GM18907 (cell line): ENCODE data around the gene GPBP1L1.
"Not testable (repeated sequence)": the region's sequence is repeated elsewhere in the genome, so short reads cannot be mapped to it uniquely, and the experiment has no call there.

Source experiments
- ATAC-seq: cut with Tn5 transposase; IDR thresholded peaks from one replicate; pipeline ENCODE4 v1.9.1; 2021; ENCODE audit warnings: mild to moderate bottlenecking, moderate library complexity; ENCODE audit not compliant: unreplicated experiment

GPBP1L1 gene

DNA sequence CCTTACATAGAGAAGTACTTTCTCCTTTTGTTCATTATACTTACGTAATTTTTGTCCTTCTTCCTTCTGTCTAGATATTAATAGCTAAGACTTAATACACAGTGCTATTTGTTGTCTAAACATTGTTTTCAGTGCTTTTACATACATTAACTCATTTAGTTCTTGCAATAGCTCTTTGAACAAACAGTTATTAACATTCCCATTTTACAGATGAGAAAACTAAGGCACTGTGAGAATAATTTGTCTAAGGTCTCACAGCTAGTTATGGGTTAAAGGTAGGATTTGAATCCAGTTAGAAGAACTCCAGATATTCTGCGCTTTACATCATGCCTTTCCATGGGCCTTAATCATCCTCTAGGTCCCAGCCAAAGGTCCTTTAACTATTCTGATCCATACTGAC lies 82.1 kb downstream of the GPBP1L1 start:
- ATAC-seq: no peak

DNA sequence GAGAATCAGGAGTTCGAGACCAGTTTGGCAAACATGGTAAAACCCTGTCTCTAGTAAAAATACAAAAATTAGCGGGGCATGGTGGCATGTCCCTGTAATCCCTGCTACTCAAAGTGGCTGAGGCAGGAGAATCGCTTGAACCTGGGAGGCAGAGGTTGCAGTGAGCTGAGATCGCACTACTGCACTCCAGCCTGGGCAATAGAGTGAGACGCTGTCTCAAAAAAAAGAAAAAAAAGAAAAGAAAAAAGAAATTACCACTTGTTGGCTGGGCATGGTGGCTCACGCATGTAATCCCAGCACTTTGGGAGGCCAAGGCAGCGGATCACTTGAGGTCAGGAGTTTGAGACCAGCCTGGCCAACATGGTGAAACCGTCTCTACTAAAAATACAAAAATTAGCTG lies 89.6 kb downstream of the GPBP1L1 start:
- ATAC-seq: not testable (repeated sequence)

DNA sequence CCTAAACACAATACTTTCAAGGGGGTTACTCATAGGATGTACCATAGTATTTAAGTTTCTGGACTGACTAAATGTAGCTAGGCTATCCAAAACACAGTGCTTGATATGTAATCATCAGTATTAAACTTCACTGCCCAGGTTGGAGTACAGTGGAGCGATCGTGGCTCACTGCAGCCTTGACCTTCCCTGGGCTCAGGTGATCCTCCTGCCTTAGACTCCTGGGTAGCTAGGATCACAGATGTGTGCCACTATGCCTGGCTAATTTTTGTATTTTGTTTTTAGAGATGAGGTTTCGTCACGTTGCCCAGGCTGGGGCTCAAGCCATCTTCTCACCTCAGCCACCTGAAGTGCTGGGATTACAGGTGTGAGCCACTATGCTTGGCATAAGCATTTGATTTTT lies 91.9 kb downstream of the GPBP1L1 start:
- ATAC-seq: no peak

DNA sequence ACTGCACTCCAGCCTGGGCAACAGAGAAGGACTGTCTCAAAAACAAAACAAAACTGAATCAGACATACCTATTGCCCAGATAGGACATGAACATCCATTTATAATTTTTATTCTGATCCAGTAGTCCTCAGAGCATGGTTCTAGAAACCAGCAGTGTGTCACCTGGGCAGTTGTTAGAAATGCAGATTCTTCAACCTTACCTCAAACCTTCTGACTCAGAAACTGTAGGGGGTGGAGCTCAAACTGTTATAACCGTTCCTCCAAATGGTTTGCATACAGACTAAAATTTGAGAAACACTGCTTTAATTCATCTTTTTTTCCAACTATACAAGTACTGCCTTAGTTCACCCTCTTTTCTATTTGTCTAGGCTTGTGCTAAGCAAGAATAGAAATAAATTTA lies 96.5 kb downstream of the GPBP1L1 start:
- no peak for ATAC-seq

DNA sequence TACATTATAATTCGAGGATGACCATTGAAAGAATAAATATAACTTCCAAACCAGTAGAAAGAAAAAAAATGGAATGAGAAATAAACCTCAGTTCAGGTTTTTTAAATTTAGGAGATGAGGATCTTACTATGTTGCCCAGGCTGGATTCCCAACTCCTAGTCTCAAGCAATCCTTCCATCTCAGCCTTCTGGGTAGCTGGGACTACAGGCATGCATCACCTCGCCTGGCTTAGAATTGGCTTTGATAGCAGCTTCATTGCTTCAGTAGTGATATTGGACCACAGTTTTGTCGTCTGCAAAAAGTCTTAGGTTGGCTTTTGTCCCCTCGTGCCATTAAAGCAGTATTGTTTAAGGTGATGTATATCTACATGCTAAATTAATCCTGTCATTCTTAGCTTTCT lies 99.6 kb downstream of the GPBP1L1 start:
- no peak for ATAC-seq

DNA sequence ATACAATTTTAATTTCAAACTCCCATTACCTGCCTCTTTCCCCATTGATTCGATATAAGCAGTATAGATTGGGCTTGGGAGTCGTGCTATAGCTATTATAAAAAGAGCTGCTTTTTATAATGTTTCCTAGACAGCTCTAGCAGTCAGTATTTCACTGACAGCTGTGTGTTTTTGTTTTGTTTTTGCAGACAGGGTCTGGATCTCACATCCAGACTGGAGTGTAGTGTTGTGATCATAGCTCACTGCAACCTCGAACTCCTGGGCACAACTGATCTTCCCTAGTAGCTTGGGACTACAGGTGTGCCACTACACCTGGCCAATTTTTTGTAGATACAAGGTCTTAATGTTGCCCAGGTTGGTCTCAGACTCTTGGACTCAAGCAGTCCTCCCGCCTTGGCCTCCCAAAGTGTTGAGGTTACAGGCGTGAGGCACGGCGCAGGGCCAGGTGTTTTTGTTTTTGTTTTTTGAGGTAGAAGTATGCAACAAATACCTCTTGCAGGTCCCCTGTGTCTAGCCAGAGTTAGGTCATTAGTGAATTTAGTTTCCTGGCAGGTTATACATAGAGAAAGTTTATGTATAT lies 100.7 kb downstream of the GPBP1L1 start:
- ATAC-seq: no peak

DNA sequence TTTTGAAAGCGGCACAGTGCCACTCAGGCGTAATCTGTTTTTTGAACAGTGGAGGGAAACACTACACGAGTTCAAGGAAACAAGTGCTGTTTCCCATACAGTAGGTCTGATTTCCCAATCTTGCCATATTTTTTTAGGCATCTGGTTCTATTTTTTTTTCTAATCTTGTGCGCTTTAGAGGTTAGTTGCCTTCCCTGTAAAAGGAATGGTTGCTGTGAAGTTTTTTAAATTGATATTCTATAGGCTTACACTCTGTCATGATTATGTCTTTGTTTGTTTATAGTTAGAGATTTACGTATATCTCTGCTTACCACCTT lies 101.3 kb downstream of the GPBP1L1 start:
- no peak for ATAC-seq

DNA sequence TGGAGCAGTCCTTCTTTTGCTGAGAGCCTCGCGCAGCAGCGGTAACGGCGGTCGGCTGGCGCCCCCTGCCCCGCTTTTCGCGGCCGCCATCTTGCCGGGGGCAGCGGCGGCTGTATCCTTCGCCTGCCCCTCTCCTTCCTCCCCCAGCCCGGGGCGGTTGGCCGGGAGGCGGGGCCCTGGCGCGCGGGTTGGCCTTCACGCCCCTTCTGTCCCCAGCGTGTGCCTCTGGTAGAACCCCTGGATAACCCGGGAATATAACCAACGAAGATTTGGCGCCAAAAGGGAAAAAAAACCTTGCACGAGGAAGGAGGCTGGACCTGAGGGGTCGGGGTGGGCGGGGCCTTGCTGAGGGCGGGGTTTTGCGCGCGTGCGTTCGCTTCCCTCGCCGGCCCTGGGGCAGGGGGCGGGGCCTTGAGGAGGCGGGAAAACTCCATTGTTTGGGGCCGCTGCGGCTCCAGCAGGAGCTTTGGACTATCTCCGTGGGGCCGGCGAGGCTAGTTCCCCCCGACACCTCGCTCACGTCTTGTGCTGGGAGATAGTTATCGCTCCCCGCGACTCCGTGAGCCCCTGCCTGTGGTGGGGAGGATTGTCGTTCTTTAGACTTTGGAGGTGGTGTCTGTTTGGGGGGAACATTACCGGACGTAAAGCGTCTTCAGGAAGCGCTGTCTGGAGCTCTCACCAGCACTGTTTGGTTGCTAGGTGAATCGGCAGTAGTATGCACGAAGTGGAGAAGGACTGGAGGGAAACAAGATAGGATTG lies 101.8 kb downstream of the GPBP1L1 start:
- ATAC-seq: peak; percentile 41

DNA sequence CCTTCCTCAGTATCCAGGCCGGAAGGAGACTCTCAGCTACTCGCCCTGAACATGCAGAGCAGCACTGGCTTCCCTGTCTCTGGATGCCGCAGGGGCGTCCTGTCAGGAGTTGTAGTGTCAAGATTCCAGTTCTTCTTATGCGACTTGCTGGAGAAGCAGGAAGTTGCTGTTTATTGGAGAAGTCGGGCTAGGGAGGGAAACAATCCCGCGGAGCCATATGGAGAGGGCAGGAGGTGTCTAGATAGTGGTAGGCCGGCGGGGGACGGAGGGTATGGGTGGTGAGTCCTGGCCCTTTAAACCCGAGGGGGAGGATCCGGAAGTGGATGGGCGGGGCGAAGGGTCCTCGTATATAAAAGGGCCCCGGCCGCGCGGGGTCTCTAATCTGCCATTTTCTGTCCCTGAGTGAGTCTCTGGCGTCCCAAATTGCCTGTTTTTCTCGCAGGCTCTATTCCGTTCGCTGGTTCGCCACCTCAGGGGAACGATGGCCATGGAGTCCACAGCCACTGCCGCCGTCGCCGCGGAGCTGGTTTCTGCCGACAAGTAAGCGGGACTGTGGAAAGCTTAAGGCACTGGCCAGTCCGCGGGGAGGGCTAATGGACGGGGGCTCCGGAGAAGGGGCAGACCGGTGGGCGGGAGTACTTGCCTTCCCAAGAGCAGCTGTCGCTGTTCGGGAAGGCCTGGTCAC lies 102.5 kb downstream of the GPBP1L1 start, which contains the start of gene NASP:
NASP (plus strand) TSS at position 376 of the 685 bp plus-strand sequence; CDS start at position 482, 106 bp downstream.
- ATAC-seq: peak; percentile 59

DNA sequence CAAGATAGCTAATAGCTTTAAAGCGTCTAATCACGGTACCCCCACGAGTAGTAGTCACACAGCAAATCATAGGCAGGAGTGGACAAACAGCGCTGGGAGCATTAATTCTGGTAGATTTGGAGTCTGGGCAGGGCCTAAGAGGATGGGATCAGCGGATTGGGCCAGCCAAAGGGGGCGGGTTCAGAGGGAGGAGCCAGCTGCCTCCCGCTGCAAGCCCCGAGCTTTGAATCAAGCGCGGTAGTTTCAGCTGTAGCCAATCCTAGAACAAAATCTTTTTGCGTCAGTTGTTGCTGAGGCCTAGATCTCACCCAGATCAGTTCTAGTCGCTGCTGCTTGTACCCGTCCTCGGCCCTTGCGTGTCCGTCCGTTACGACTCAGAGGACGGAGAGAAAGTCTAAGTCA lies 103.1 kb downstream of the GPBP1L1 start:
- ATAC-seq: peak; percentile 76
